Central memory CD8-positive, alpha-beta T cell (primary cell): ENCODE results near the gene INPP5B.
"Not testable (repeated sequence)": the region's sequence is repeated elsewhere in the genome, so short reads cannot be mapped to it uniquely, and the experiment has no call there.

Source experiments
- ATAC-seq: fragments of 150-1000 bp; cut with Tn5 transposase; replicated peaks from 2 replicates; pipeline ENCODE4 v1.10.0; 2022; ENCODE audit warnings: mild to moderate bottlenecking, moderate FRiP score, moderate number of reproducible peaks; ENCODE audit not compliant: poor library complexity, severe bottlenecking; ENCODE audit errors: extremely low read depth
- DNase-seq, 2 donors: peaks; one replicate each; pipeline ENCODE4 v3.0.0; 2021; ENCODE audit warnings: low spot score in 2 of 2
- H3K27ac Mint-ChIP-seq: one replicate; pipeline ENCODE4 v1.8.0; 2022; ENCODE audit warnings: low read depth, mild to moderate bottlenecking, moderate library complexity, mixed read lengths
- H3K27me3 Mint-ChIP-seq: one replicate; pipeline ENCODE4 v1.8.0; 2022; ENCODE audit warnings: mixed read lengths
- H3K36me3 Mint-ChIP-seq: one replicate; pipeline ENCODE4 v1.8.0; 2022; ENCODE audit warnings: mild to moderate bottlenecking, moderate library complexity, mixed read lengths; ENCODE audit not compliant: insufficient read depth
- H3K4me1 Mint-ChIP-seq: one replicate; pipeline ENCODE4 v1.8.0; 2022; ENCODE audit warnings: mixed read lengths
- H3K4me3 Mint-ChIP-seq: one replicate; pipeline ENCODE4 v1.8.0; 2022; ENCODE audit warnings: mild to moderate bottlenecking, moderate library complexity, mixed read lengths
- H3K9me3 Mint-ChIP-seq: one replicate; pipeline ENCODE4 v1.8.0; 2022; ENCODE audit warnings: mixed read lengths

Gene INPP5B

GRCh38 chr1:37901893-37902225, 45.0 kb downstream of the INPP5B start:
- DNase-seq: no peak
- no peaks in the 10 kb centered on the region for H3K27me3 Mint-ChIP-seq
- ATAC-seq: no peak
- peaks cover 8% of the 10 kb centered on the region for H3K36me3 Mint-ChIP-seq
- H3K9me3 Mint-ChIP-seq: no peaks in the 10 kb centered on the region
- peaks cover 15% of the 10 kb centered on the region for H3K4me1 Mint-ChIP-seq
- no peak overlapping the region for H3K27ac Mint-ChIP-seq
- no peak overlapping the region for H3K4me3 Mint-ChIP-seq

- Mint-ChIP-seq H3K9me3 (no peaks in the 10 kb centered on the region), H3K4me1 (peaks cover 15% of the 10 kb centered on the region), H3K36me3 (peaks cover 8% of the 10 kb centered on the region), H3K4me3 (no peak overlapping the region), H3K27ac (no peak overlapping the region), H3K27me3 (no peaks in the 10 kb centered on the region)
- no peak for DNase-seq
- ATAC-seq: no peak
Measured at GRCh38 chr1:37901191-37901892, 45.5 kb downstream of the INPP5B start.

- not testable (repeated sequence) for ATAC-seq, H3K4me3 Mint-ChIP-seq, DNase-seq, H3K9me3 Mint-ChIP-seq, H3K27me3 Mint-ChIP-seq, H3K27ac Mint-ChIP-seq, H3K36me3 Mint-ChIP-seq
- peaks cover 15% of the 10 kb centered on the region for H3K4me1 Mint-ChIP-seq
Measured at GRCh38 chr1:37897563-37897962, 49.3 kb downstream of the INPP5B start.

GRCh38 chr1:37893673-37894072, 53.2 kb downstream of the INPP5B start:
- no peak overlapping the region for H3K27ac Mint-ChIP-seq
- H3K36me3 Mint-ChIP-seq: peaks cover 8% of the 10 kb centered on the region
- H3K4me1 Mint-ChIP-seq: no peaks in the 10 kb centered on the region
- H3K4me3 Mint-ChIP-seq: no peak overlapping the region
- ATAC-seq: no peak
- DNase-seq: no peak
- H3K9me3 Mint-ChIP-seq: no peaks in the 10 kb centered on the region
- H3K27me3 Mint-ChIP-seq: no peaks in the 10 kb centered on the region

GRCh38 chr1:37892151-37893047, 54.5 kb downstream of the INPP5B start:
- H3K27me3 Mint-ChIP-seq: no peaks in the 10 kb centered on the region
- peak overlapping the region; percentile 20 for H3K27ac Mint-ChIP-seq
- ATAC-seq (no peak), DNase-seq (no peak)
- H3K4me1 Mint-ChIP-seq: no peaks in the 10 kb centered on the region
- no peaks in the 10 kb centered on the region for H3K9me3 Mint-ChIP-seq
- H3K36me3 Mint-ChIP-seq: peaks cover 13% of the 10 kb centered on the region
- H3K4me3 Mint-ChIP-seq: no peak overlapping the region

GRCh38 chr1:37890378-37891014, 56.4 kb downstream of the INPP5B start:
- Mint-ChIP-seq H3K36me3 (peaks cover 24% of the 10 kb centered on the region), H3K27me3 (no peaks in the 10 kb centered on the region), H3K9me3 (no peaks in the 10 kb centered on the region), H3K4me3 (no peak overlapping the region), H3K27ac (no peak overlapping the region), H3K4me1 (no peaks in the 10 kb centered on the region)
- ATAC-seq: no peak
- DNase-seq: no peak

GRCh38 chr1:37888022-37888700, 58.7 kb downstream of the INPP5B start:
- no peak overlapping the region for H3K27ac Mint-ChIP-seq
- H3K4me3 Mint-ChIP-seq: no peak overlapping the region

GRCh38 chr1:37884145-37884544, 62.7 kb downstream of the INPP5B start:
- Mint-ChIP-seq H3K4me1 (no peaks in the 10 kb centered on the region), H3K36me3 (peaks cover 43% of the 10 kb centered on the region), H3K4me3 (no peak overlapping the region), H3K9me3 (no peaks in the 10 kb centered on the region), H3K27me3 (no peaks in the 10 kb centered on the region), H3K27ac (no peak overlapping the region)
- no peak for ATAC-seq
- no peak for DNase-seq

More at GRCh38 chr1:37888022-37888700, 58.7 kb downstream of the INPP5B start:
- no peak for ATAC-seq
- Mint-ChIP-seq H3K27me3 (no peaks in the 10 kb centered on the region), H3K9me3 (no peaks in the 10 kb centered on the region), H3K36me3 (peaks cover 37% of the 10 kb centered on the region), H3K4me1 (no peaks in the 10 kb centered on the region)
- DNase-seq: no peak

- Mint-ChIP-seq H3K9me3 (no peaks in the 10 kb centered on the region), H3K27ac (peak overlapping the region; percentile 68), H3K27me3 (no peaks in the 10 kb centered on the region), H3K4me3 (no peak overlapping the region), H3K36me3 (peaks cover 46% of the 10 kb centered on the region), H3K4me1 (no peaks in the 10 kb centered on the region)
- no peak for ATAC-seq
- DNase-seq: no peak
Measured at GRCh38 chr1:37883671-37884070, 63.2 kb downstream of the INPP5B start.

GRCh38 chr1:37879865-37880264, 67.0 kb downstream of the INPP5B start:
- H3K9me3 Mint-ChIP-seq: no peaks in the 10 kb centered on the region
- no peaks in the 10 kb centered on the region for H3K4me1 Mint-ChIP-seq
- no peak overlapping the region for H3K27ac Mint-ChIP-seq
- ATAC-seq (no peak), DNase-seq (no peak)
- H3K36me3 Mint-ChIP-seq: peaks cover 43% of the 10 kb centered on the region
- no peaks in the 10 kb centered on the region for H3K27me3 Mint-ChIP-seq
- no peak overlapping the region for H3K4me3 Mint-ChIP-seq

- no peaks in the 10 kb centered on the region for H3K9me3 Mint-ChIP-seq
Measured at GRCh38 chr1:37878071-37878470, 68.8 kb downstream of the INPP5B start.

GRCh38 chr1:37875833-37876232, 71.0 kb downstream of the INPP5B start:
- H3K4me1 Mint-ChIP-seq: no peaks in the 10 kb centered on the region
- H3K9me3 Mint-ChIP-seq: no peaks in the 10 kb centered on the region
- H3K36me3 Mint-ChIP-seq: peaks cover 40% of the 10 kb centered on the region
- DNase-seq (no peak), ATAC-seq (no peak)
- H3K4me3 Mint-ChIP-seq: no peak overlapping the region
- no peaks in the 10 kb centered on the region for H3K27me3 Mint-ChIP-seq
- H3K27ac Mint-ChIP-seq: no peak overlapping the region

More at GRCh38 chr1:37878071-37878470, 68.8 kb downstream of the INPP5B start:
- ATAC-seq: no peak
- H3K4me3 Mint-ChIP-seq: no peak overlapping the region
- no peaks in the 10 kb centered on the region for H3K27me3 Mint-ChIP-seq
- peaks cover 46% of the 10 kb centered on the region for H3K36me3 Mint-ChIP-seq
- no peak for DNase-seq
- no peaks in the 10 kb centered on the region for H3K4me1 Mint-ChIP-seq
- no peak overlapping the region for H3K27ac Mint-ChIP-seq
